Measurements from ENCODE around the gene NUCB1. TPM values are rescaled to one million over a fixed set of nuclear protein-coding genes. Genes with fewer than 3 reads are reported as not detected.

The NUCB1 gene
- 185 to 225 TPM (median 213 TPM) in 5 replicates for total RNA-seq (2022; extraction: Qiagen RNA extraction; ENCODE audit: low read depth)

GRCh38 chr19:48899781-48900476 is at the start of gene NUCB1:
TSS of gene NUCB1 (plus strand) at chr19:48900312. CDS start at chr19:48900797, 485 bp downstream.

GRCh38 chr19:48868114-48868886 is 31.8 kb upstream of the NUCB1 start, which contains the start of gene PLEKHA4:
TSS of gene PLEKHA4 (minus strand) at chr19:48868617. CDS start at chr19:48867620, 997 bp downstream.

GRCh38 chr19:48872182-48872883 is 27.8 kb upstream of the NUCB1 start, which contains the start of gene PPP1R15A:
TSS of gene PPP1R15A (plus strand) at chr19:48872421. CDS start at chr19:48873234, 813 bp downstream.

GRCh38 chr19:48933382-48933932 is 33.3 kb downstream of the NUCB1 start, which contains the start of gene DHDH:
TSS of gene DHDH (plus strand) at chr19:48933699. CDS start at chr19:48933722, 23 bp downstream.

GRCh38 chr19:48954595-48955307 is 54.6 kb downstream of the NUCB1 start, which contains the start of gene BAX:
TSS of gene BAX (plus strand) at chr19:48954875. CDS start at chr19:48954929, 54 bp downstream.

DNA sequence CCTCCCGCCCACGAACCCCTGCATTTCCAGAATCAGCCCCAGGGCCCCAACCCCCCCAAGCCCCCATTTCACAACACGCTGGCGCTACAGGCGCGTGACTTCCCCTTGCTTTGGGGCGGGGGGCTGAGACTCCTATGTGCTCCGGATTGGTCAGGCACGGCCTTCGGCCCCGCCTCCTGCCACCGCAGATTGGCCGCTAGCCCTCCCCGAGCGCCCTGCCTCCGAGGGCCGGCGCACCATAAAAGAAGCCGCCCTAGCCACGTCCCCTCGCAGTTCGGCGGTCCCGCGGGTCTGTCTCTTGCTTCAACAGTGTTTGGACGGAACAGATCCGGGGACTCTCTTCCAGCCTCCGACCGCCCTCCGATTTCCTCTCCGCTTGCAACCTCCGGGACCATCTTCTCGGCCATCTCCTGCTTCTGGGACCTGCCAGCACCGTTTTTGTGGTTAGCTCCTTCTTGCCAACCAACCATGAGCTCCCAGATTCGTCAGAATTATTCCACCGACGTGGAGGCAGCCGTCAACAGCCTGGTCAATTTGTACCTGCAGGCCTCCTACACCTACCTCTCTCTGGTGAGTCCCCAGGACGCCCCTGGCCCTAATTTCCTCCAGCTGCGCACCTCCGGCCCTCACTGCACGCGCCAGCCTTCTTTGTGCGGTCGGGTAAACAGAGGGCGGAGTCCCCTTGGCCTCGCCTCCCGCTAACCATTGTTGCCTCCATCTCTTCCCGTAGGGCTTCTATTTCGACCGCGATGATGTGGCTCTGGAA is 65.1 kb downstream of the NUCB1 start, which contains the start of gene FTL:
Gene FTL, plus strand, starts transcription at position 270 of the 766 bp plus-strand sequence. Its CDS starts 199 bp downstream, at position 469.

Other genes with a start within 250 kb of the NUCB1 start
- 0.10 to 0.25 TPM (median 0.20 TPM) in 4 of 5 replicates, not detected in the other for gene NTN5, start 227.3 kb upstream of the NUCB1 start, total RNA-seq (2022; extraction: Qiagen RNA extraction; ENCODE audit: low read depth)
- not detected in 5 replicates for gene FUT2, start 204.3 kb upstream of the NUCB1 start, total RNA-seq (2022; extraction: Qiagen RNA extraction; ENCODE audit: low read depth)
- 0.35 to 0.71 TPM (median 0.51 TPM) in 5 replicates for gene MAMSTR, start 180.6 kb upstream of the NUCB1 start, total RNA-seq (2022; extraction: Qiagen RNA extraction; ENCODE audit: low read depth)
- gene RASIP1, start 159.7 kb upstream of the NUCB1 start, total RNA-seq (2022; extraction: Qiagen RNA extraction; ENCODE audit: low read depth) = 0.35 to 0.87 TPM (median 0.43 TPM) in 5 replicates
- not detected in 5 replicates for gene IZUMO1, start 153.4 kb upstream of the NUCB1 start, total RNA-seq (2022; extraction: Qiagen RNA extraction; ENCODE audit: low read depth)
- 0.07 to 0.09 TPM (median 0.07 TPM) in 4 of 5 replicates, not detected in the other for gene FUT1, start 147.7 kb upstream of the NUCB1 start, total RNA-seq (2022; extraction: Qiagen RNA extraction; ENCODE audit: low read depth)
- gene FGF21, start 144.8 kb upstream of the NUCB1 start, total RNA-seq (2022; extraction: Qiagen RNA extraction; ENCODE audit: low read depth) = 0.08 TPM in 1 of 5 replicates, not detected in the others
- gene BCAT2, start 89.3 kb upstream of the NUCB1 start, total RNA-seq (2022; extraction: Qiagen RNA extraction; ENCODE audit: low read depth) = 50.8 to 60.8 TPM (median 56.6 TPM) in 5 replicates
- gene HSD17B14, start 63.8 kb upstream of the NUCB1 start, total RNA-seq (2022; extraction: Qiagen RNA extraction; ENCODE audit: low read depth) = 13.8 to 16.7 TPM (median 14.3 TPM) in 5 replicates
- 1.5 to 3.4 TPM (median 2.2 TPM) in 5 replicates for gene PLEKHA4, start 31.7 kb upstream of the NUCB1 start, total RNA-seq (2022; extraction: Qiagen RNA extraction; ENCODE audit: low read depth)
- 94.1 to 157 TPM (median 116 TPM) in 5 replicates for gene PPP1R15A, start 27.9 kb upstream of the NUCB1 start, total RNA-seq (2022; extraction: Qiagen RNA extraction; ENCODE audit: low read depth)
- gene TULP2, start 1.6 kb upstream of the NUCB1 start, total RNA-seq (2022; extraction: Qiagen RNA extraction; ENCODE audit: low read depth) = not detected in 5 replicates
- 1.2 to 2.2 TPM (median 1.5 TPM) in 5 replicates for gene DHDH, start 33.4 kb downstream of the NUCB1 start, total RNA-seq (2022; extraction: Qiagen RNA extraction; ENCODE audit: low read depth)
- gene BAX, start 54.6 kb downstream of the NUCB1 start, total RNA-seq (2022; extraction: Qiagen RNA extraction; ENCODE audit: low read depth) = 295 to 420 TPM (median 376 TPM) in 5 replicates
- gene FTL, start 65.0 kb downstream of the NUCB1 start, total RNA-seq (2022; extraction: Qiagen RNA extraction; ENCODE audit: low read depth) = 18,205 to 25,130 TPM (median 20,428 TPM) in 5 replicates
- 17.3 to 22.6 TPM (median 19.8 TPM) in 5 replicates for gene GYS1, start 93.0 kb downstream of the NUCB1 start, total RNA-seq (2022; extraction: Qiagen RNA extraction; ENCODE audit: low read depth)
- gene RUVBL2, start 93.6 kb downstream of the NUCB1 start, total RNA-seq (2022; extraction: Qiagen RNA extraction; ENCODE audit: low read depth) = 219 to 243 TPM (median 229 TPM) in 5 replicates
- gene LHB, start 116.8 kb downstream of the NUCB1 start, total RNA-seq (2022; extraction: Qiagen RNA extraction; ENCODE audit: low read depth) = not detected in 5 replicates
- 0.09 to 0.44 TPM in 2 of 5 replicates, not detected in the others for gene CGB3, start 124.0 kb downstream of the NUCB1 start, total RNA-seq (2022; extraction: Qiagen RNA extraction; ENCODE audit: low read depth)
- 0.27 to 0.70 TPM (median 0.32 TPM) in 4 of 5 replicates, not detected in the other for gene CGB2, start 131.6 kb downstream of the NUCB1 start, total RNA-seq (2022; extraction: Qiagen RNA extraction; ENCODE audit: low read depth)
- gene CGB1, start 136.6 kb downstream of the NUCB1 start, total RNA-seq (2022; extraction: Qiagen RNA extraction; ENCODE audit: low read depth) = 0.27 to 0.64 TPM (median 0.38 TPM) in 3 of 5 replicates, not detected in the others
- gene CGB5, start 143.5 kb downstream of the NUCB1 start, total RNA-seq (2022; extraction: Qiagen RNA extraction; ENCODE audit: low read depth) = 0.54 to 1.6 TPM (median 1.5 TPM) in 5 replicates
- 2.1 to 8.1 TPM (median 4.6 TPM) in 5 replicates for gene CGB8, start 148.8 kb downstream of the NUCB1 start, total RNA-seq (2022; extraction: Qiagen RNA extraction; ENCODE audit: low read depth)
- gene CGB7, start 157.4 kb downstream of the NUCB1 start, total RNA-seq (2022; extraction: Qiagen RNA extraction; ENCODE audit: low read depth) = 0.59 to 0.80 TPM (median 0.72 TPM) in 5 replicates
- gene NTF4, start 164.5 kb downstream of the NUCB1 start, total RNA-seq (2022; extraction: Qiagen RNA extraction; ENCODE audit: low read depth) = 0.27 to 0.66 TPM (median 0.35 TPM) in 4 of 5 replicates, not detected in the other
- gene KCNA7, start 172.4 kb downstream of the NUCB1 start, total RNA-seq (2022; extraction: Qiagen RNA extraction; ENCODE audit: low read depth) = 0.01 TPM in 1 of 5 replicates, not detected in the others
- 311 to 363 TPM (median 344 TPM) in 5 replicates for gene SNRNP70, start 185.1 kb downstream of the NUCB1 start, total RNA-seq (2022; extraction: Qiagen RNA extraction; ENCODE audit: low read depth)
- gene LIN7B, start 214.1 kb downstream of the NUCB1 start, total RNA-seq (2022; extraction: Qiagen RNA extraction; ENCODE audit: low read depth) = 4.7 to 7.2 TPM (median 5.7 TPM) in 5 replicates
- 1.2 to 2.5 TPM (median 1.8 TPM) in 5 replicates for gene C19orf73, start 218.8 kb downstream of the NUCB1 start, total RNA-seq (2022; extraction: Qiagen RNA extraction; ENCODE audit: low read depth)
- gene PPFIA3, start 219.2 kb downstream of the NUCB1 start, total RNA-seq (2022; extraction: Qiagen RNA extraction; ENCODE audit: low read depth) = 5.7 to 9.0 TPM (median 8.0 TPM) in 5 replicates